HUES6 (cell line): ENCODE data around the gene PFKP.

Source experiments
- H3K27ac ChIP-seq: 2 replicates; pipeline ENCODE4 v1.7.0; 2013; ENCODE audit warnings: low read depth, mild to moderate bottlenecking, low read length, inconsistent platforms
- H3K27me3 ChIP-seq: 2 replicates; pipeline ENCODE4 v1.6.1; 2013; ENCODE audit warnings: low read length; ENCODE audit not compliant: control insufficient read depth, insufficient read depth
- H3K36me3 ChIP-seq: 2 replicates; pipeline ENCODE4 v1.6.1; 2013; ENCODE audit warnings: low read length; ENCODE audit not compliant: control insufficient read depth, insufficient read depth
- H3K4me1 ChIP-seq: 2 replicates; pipeline ENCODE4 v1.6.1; 2013; ENCODE audit warnings: low read length; ENCODE audit not compliant: control insufficient read depth, insufficient read depth
- H3K4me3 ChIP-seq: 2 replicates; pipeline ENCODE4 v1.5.1; 2013; ENCODE audit warnings: low read depth, low read length
- H3K9ac ChIP-seq: one replicate; pipeline ENCODE4 v1.6.1; 2013; ENCODE audit warnings: mild to moderate bottlenecking, low read length
- H3K9me3 ChIP-seq: 2 replicates; pipeline ENCODE4 v1.6.1; 2013; ENCODE audit warnings: low read depth, low read length; ENCODE audit not compliant: control insufficient read depth, insufficient read depth

The PFKP gene

DNA sequence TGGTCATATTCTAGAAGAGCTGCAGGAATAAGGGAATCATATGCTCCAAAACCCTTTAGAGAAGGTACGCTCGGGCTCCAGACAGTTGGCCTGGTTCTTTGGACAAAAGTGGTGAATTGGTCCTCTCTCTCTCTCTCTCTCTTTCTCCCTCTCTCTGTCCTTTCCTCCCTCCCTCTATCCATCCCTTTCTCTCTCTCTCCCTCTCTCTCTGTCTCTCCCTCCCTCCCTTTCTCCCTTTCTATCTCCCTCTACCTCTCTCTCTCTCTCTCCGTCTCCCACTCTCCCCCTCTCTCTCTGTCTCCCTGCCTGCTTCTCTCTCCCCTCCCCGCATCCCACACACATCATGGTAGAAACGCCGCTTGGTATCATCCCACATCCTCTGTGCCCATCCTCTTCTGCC, 19.8 kb upstream of the PFKP start:
- peaks cover 23% of the 10 kb centered on the region for H3K4me1 ChIP-seq
- no peak overlapping the region for H3K27ac ChIP-seq
- H3K9ac ChIP-seq = no peak overlapping the region
- H3K36me3 ChIP-seq = no peaks in the 10 kb centered on the region
- no peaks in the 10 kb centered on the region for H3K27me3 ChIP-seq
- H3K4me3 ChIP-seq = no peak overlapping the region
- H3K9me3 ChIP-seq = no peaks in the 10 kb centered on the region

DNA sequence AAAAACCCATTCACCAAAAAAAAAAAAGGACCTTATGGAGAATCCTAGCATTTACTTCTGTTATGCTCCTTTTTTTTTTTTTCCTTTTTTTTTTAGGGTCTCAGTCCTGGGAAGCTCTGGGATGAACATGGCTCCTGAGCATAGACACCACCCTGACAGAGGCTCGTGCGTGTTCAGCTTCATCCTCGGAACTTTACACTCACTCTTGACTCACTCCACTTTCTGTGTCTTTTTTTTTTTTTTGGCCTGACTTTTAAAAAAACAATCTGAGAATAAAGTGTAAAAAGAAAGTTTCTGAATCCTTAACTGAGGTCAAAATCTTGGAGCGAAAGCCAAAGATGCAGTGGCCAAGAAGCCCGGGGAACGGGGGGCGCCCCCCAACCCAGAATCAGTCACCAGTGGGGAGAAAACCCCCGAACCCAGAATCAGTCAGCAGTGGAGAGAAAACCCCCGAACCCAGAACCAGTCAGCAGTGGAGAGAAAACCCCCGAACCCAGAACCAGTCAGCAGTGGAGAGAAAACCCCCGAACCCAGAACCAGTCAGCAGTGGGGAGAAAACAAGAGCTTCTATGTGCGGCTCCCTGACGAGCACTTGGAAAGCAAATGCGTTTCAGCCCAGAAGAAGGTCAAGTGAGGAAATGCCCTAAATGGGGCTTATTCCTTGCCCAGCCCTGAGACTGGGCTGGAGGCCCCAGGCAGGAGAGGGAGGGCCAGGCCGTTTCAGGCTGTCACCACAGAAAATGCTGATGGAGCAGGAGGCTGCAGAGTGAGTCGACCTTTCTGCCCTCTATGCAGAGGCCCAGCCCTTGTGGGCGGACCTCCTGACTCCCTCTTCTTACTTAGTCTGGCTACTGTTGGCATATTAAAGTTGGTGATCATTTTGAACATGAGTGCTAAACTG, 19.0 kb upstream of the PFKP start:
- H3K4me1 ChIP-seq = peaks cover 25% of the 10 kb centered on the region
- no peak overlapping the region for H3K27ac ChIP-seq
- no peaks in the 10 kb centered on the region for H3K9me3 ChIP-seq
- no peak overlapping the region for H3K4me3 ChIP-seq
- no peaks in the 10 kb centered on the region for H3K27me3 ChIP-seq
- no peaks in the 10 kb centered on the region for H3K36me3 ChIP-seq
- no peak overlapping the region for H3K9ac ChIP-seq

DNA sequence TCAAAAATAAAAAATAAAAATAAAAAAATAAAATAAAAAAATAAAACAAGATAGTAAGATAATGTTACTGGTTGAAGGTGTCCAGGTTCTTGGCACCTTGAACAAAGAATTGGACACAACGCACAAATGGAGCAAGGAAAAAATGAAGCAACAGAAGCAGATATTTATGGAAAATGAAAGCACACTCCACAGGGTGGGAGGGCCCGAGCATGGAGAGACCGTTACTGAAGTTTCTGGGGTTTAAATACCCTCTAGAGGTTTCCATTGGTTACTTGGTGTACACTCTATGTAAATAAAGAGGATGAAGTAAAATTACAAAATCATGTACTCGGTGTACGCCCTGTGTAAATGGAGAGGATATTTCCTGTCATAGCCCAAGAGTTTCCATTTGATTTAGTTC, 15.7 kb upstream of the PFKP start:
- Histone ChIP-seq H3K27ac (no peak overlapping the region), H3K4me3 (no peak overlapping the region), H3K9ac (no peak overlapping the region), H3K27me3 (no peaks in the 10 kb centered on the region), H3K36me3 (no peaks in the 10 kb centered on the region), H3K4me1 (peaks cover 26% of the 10 kb centered on the region), H3K9me3 (peaks cover 5% of the 10 kb centered on the region; the same call in 1 of the 2 replicates)

DNA sequence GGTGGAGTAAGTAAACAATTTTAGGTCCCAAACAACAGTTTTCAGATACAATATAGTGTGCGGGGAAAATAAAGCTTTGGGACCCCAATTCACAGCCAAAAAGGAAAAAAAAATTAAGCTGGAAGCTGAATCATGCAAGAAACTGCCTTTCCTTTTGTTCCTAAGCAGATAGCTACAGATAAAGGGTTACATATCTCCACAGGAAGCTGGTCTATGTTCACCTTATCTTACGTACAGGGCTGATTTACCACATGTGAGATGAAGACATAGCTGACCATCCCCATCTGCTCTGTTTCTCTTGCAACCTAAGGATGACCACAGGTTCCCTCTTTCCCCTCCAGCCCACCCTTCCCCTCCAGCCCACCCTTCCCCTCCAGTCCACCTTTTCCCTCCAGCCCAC, 14.2 kb upstream of the PFKP start:
- H3K27ac ChIP-seq = no peak overlapping the region

DNA sequence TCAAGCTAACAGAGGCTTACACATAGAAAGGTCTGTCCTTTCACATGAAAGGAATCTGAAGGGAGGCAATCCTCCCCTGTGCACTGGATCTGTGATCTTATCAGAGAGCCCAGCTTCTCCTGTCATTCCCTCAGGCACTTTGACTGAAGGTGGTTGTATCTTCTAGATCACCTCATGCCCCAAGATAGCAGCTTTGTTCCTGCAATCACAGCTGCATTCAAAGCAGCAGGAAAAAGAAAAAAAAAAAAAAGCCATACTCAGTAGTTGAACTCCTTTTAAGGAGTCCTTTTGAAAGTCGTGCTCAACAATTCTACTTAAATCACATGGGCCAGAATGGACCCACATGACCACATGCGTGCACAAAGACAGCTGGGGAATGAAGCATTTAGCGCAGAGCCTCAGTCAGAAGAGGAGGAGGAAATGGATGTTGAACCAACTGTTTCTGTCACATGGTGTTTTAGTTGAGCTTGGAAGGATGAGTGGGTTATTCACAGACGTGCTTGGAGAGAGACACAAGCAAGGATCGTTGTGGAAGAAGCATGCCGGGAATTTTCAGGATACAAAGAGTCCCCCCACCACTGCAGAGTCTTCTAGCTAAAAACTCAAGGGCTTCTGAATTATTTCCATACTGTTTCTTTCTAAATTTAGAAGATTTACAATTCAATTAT, 13.0 kb upstream of the PFKP start:
- Histone ChIP-seq H3K27me3 (no peaks in the 10 kb centered on the region), H3K36me3 (no peaks in the 10 kb centered on the region), H3K4me1 (peaks cover 23% of the 10 kb centered on the region), H3K9me3 (peaks cover 5% of the 10 kb centered on the region; the same call in 1 of the 2 replicates), H3K27ac (no peak overlapping the region), H3K4me3 (no peak overlapping the region), H3K9ac (no peak overlapping the region)

More for the DNA sequence above, 14.2 kb upstream of the PFKP start:
- H3K4me1 ChIP-seq = peaks cover 23% of the 10 kb centered on the region
- no peaks in the 10 kb centered on the region for H3K36me3 ChIP-seq
- no peak overlapping the region for H3K9ac ChIP-seq
- H3K9me3 ChIP-seq = peaks cover 5% of the 10 kb centered on the region; the same call in 1 of the 2 replicates
- H3K4me3 ChIP-seq = no peak overlapping the region
- no peaks in the 10 kb centered on the region for H3K27me3 ChIP-seq

DNA sequence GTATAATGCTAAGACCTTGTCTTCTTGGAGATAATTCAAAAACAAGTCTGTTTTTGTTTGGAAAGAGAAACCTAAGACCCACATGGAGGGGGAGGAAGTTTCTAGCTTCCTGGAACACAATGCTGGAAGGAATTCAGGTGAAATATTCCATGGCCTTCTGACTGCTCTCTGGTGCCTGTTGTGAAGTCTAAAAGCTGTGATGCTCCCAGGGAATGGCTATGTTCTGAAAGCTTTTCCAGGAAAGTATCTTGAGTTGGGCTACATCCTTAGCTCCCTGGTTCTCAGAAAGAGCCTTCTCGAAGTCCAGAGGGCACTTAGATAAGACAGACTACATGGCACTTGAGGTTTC, 12.5 kb upstream of the PFKP start:
- Histone ChIP-seq H3K27ac (no peak overlapping the region), H3K9me3 (peaks cover 5% of the 10 kb centered on the region; the same call in 1 of the 2 replicates), H3K4me3 (no peak overlapping the region), H3K36me3 (no peaks in the 10 kb centered on the region), H3K4me1 (peaks cover 23% of the 10 kb centered on the region), H3K9ac (no peak overlapping the region), H3K27me3 (no peaks in the 10 kb centered on the region)

DNA sequence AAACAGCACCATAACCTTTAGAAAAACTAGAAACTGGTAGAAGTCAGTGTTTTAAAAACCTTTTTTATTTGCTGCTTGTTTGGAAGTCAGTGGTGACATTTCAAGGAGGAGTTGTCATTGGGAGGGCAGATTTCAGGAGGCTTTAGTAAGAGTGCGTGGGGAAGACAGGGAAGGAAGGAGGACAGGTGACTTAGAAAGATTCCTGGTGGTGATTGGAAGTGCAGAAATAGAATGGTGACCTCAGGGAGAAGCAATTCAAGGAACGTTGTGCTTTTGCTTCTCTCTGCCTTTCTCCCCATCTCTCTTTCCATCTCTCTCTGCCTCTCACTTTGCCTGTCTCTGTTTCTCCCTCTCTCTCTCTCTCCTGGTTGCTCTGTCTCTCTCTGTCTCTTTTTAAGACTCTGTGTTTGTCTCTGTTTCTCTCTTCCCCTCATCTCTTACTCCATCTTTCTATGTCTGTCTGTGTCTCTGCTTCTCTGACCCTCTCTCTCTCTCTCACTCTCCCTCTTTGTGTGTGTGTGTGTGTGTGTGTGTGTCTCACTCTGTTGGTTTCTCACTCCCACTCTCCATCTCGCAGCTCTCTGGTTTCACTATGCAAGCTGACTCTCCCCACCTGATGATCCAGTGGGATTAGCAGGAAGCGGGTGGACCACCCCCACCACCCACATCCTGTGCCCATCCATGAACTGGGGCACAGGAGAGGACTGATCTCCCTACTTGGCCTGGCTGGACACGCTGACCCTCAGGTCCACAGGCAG, 10.9 kb upstream of the PFKP start:
- Histone ChIP-seq H3K9me3 (peaks cover 5% of the 10 kb centered on the region; the same call in 1 of the 2 replicates), H3K9ac (peak overlapping the region; percentile 18), H3K4me3 (no peak overlapping the region), H3K36me3 (no peaks in the 10 kb centered on the region), H3K27ac (no peak overlapping the region; the same call in 1 of the 2 replicates), H3K4me1 (peaks cover 28% of the 10 kb centered on the region), H3K27me3 (no peaks in the 10 kb centered on the region)

DNA sequence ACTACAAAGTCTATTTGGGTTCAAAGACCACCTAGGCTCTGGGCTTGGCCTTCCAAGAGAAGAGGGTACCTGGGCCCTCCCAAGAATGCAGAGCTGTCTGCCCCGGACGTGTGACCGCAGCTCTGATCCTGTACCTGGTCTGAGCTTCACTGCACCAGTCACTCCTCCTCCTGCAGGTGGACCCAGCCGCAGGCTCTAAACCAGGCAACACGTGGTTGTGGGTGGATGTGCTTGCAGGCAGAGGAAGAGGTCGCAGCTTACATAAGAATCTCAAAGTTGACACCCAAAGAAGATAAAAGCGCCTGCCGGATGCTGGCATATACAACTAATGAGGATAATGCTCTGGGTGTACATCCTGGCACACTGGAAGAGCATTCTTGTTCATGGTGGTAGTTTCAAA, 9.4 kb upstream of the PFKP start:
- Histone ChIP-seq H3K36me3 (no peaks in the 10 kb centered on the region), H3K27ac (no peak overlapping the region), H3K4me3 (no peak overlapping the region), H3K9ac (no peak overlapping the region), H3K9me3 (peaks cover 5% of the 10 kb centered on the region; the same call in 1 of the 2 replicates), H3K4me1 (peaks cover 25% of the 10 kb centered on the region), H3K27me3 (no peaks in the 10 kb centered on the region)

DNA sequence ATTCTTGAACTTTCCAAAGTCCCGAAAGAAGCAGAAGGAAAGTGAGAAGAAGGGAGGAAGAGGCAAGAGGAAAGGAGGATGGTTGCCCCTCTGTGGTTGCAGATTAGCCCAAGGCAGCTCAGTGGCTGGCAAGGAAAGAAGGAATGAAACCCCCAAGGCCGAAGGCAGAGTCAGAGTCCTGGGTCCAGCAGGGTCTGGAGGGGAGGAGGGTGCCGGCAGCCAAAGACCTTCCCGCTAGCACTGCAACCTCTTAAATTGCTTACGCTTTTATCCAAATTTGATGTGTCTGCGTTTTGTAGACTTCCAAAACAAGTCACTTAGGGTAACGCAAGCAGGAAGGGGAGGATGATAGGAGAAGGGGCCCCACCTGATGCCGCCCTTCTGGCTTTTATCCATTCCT, 7.4 kb upstream of the PFKP start:
- H3K9me3 ChIP-seq = no peaks in the 10 kb centered on the region
- no peaks in the 10 kb centered on the region for H3K36me3 ChIP-seq
- peaks cover 2% of the 10 kb centered on the region; the same call in 1 of the 2 replicates for H3K27me3 ChIP-seq
- H3K27ac ChIP-seq = no peak overlapping the region
- H3K4me3 ChIP-seq = no peak overlapping the region
- H3K9ac ChIP-seq = no peak overlapping the region
- H3K4me1 ChIP-seq = peaks cover 17% of the 10 kb centered on the region

DNA sequence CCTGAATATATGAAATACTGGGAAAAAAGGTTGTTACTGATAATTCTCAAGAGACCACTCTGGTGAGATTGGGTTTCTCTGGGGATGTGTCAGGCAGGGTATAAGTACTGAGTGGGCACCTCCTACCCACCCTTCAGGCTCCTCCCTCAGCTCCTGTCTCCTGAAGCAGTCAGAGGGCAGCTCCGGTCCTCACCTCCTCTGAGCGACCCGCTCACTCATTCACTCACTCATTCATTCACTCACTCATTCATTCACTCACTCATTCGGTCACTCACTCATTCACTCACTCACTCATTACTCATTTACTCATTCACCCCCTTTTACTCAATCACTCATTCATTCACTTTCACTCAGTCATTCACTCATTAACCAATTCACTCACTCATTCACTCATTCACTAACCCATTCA, 6.9 kb upstream of the PFKP start:
- H3K36me3 ChIP-seq = no peaks in the 10 kb centered on the region
- peaks cover 7% of the 10 kb centered on the region for H3K27me3 ChIP-seq
- no peaks in the 10 kb centered on the region for H3K9me3 ChIP-seq
- H3K9ac ChIP-seq = no peak overlapping the region
- H3K4me3 ChIP-seq = no peak overlapping the region
- H3K27ac ChIP-seq = no peak overlapping the region
- peaks cover 13% of the 10 kb centered on the region for H3K4me1 ChIP-seq
